ENCODE measurements around the gene DICER1. TPM values are rescaled to one million over a fixed set of nuclear protein-coding genes. Genes with fewer than 3 reads are reported as not detected.
A peak's percentile ranks its signal among the peaks of the same experiment; 100 is the strongest.

Gene DICER1
- total and polyA plus RNA-seq, 2 experiments from 2014 or later, result 20.0 to 111 TPM

DNA sequence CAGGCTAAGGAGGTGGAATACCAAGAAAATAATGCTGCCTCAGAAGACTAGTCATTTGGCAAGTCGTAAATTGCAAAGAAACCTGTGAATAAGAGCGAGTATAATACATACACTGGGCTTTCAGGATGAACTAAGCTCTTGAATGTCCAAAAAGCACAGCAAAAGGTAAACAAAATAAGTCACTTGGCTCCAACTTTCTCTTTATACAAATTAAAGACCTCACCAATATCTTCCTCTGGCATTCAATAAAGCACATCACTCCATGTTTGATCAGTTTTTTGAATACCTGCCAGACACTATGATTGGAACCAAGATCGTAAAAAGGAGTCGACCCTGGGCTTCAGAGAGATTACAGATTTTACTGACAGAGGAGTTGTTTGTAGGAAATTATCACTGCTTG is 3.5 kb downstream of the DICER1 start:
- Histone ChIP-seq H4K20me1 (ENCODE audit: insufficient read depth, poor library complexity, severe bottlenecking) (peaks cover 59% of the 10 kb centered on the region), H3K79me2 (peaks cover 85% of the 10 kb centered on the region), H3K36me3 (replicated peaks; ENCODE audit: insufficient read depth, low read depth) (no peaks in the 10 kb centered on the region), H3K27me3 (no peaks in the 10 kb centered on the region), H3K4me1 (ENCODE audit: insufficient read depth) (peaks cover 20% of the 10 kb centered on the region), H3K9me3 (ENCODE audit: low read depth) (no peaks in the 10 kb centered on the region), H3K27ac (no peak overlapping the region), H2AFZ (no peak overlapping the region), H3K9me2 (replicated peaks; ENCODE audit: insufficient read depth) (no peaks in the 10 kb centered on the region), H3K4me2 (peak overlapping the region; percentile 91), H3K4me3 (no peak overlapping the region)
- TF ChIP-seq, protein P1, sequence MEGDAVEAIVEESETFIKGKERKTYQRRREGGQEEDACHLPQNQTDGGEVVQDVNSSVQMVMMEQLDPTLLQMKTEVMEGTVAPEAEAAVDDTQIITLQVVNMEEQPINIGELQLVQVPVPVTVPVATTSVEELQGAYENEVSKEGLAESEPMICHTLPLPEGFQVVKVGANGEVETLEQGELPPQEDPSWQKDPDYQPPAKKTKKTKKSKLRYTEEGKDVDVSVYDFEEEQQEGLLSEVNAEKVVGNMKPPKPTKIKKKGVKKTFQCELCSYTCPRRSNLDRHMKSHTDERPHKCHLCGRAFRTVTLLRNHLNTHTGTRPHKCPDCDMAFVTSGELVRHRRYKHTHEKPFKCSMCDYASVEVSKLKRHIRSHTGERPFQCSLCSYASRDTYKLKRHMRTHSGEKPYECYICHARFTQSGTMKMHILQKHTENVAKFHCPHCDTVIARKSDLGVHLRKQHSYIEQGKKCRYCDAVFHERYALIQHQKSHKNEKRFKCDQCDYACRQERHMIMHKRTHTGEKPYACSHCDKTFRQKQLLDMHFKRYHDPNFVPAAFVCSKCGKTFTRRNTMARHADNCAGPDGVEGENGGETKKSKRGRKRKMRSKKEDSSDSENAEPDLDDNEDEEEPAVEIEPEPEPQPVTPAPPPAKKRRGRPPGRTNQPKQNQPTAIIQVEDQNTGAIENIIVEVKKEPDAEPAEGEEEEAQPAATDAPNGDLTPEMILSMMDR (IDR thresholded peaks at IDR 0.05; ENCODE audit: poor library complexity), result no peak
- TF ChIP-seq EZH2phosphoT487 (IDR thresholded peaks at IDR 0.05; ENCODE audit: low read depth, severe bottlenecking, unreplicated experiment), result no peak
- TF ChIP-seq EZH2 (IDR thresholded peaks at IDR 0.05; ENCODE audit: borderline replicate concordance), result no peak
- DNase-seq (ENCODE audit: low spot score), result no peak
- 46% methylated on average over 4 of the region's 4 CpGs for WGBS (ENCODE audit: low lambda C conversion rate, missing lambda C conversion rate)

DNA sequence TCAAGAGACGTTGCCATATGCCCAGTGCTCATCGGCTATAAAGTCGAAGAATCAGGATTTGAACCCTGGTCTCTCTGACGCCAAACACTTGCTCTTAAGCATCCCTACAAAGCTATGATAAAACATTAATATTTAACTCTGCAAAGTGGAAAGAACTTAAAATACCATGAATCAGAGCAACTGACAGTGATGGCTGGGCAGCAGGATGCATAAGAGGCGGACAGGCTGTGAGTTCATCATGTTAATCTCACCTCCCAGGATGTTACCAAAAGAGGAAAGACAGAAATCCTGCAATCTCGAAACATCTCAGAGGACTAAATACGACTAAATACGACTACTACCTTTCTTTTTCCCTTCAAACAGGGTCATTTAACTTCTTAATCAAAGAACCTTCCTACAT is 5.8 kb downstream of the DICER1 start:
- Histone ChIP-seq H3K27ac (no peak overlapping the region), H3K4me3 (no peak overlapping the region), H3K27me3 (no peaks in the 10 kb centered on the region), H3K36me3 (replicated peaks; ENCODE audit: insufficient read depth, low read depth) (no peaks in the 10 kb centered on the region), H2AFZ (no peak overlapping the region), H3K4me2 (no peak overlapping the region), H4K20me1 (ENCODE audit: insufficient read depth, poor library complexity, severe bottlenecking) (peaks cover 80% of the 10 kb centered on the region), H3K4me1 (ENCODE audit: insufficient read depth) (peaks cover 14% of the 10 kb centered on the region), H3K9me2 (replicated peaks; ENCODE audit: insufficient read depth) (no peaks in the 10 kb centered on the region), H3K79me2 (peaks cover 100% of the 10 kb centered on the region), H3K9me3 (ENCODE audit: low read depth) (no peaks in the 10 kb centered on the region)
- no peak for TF ChIP-seq EZH2 (IDR thresholded peaks at IDR 0.05; ENCODE audit: borderline replicate concordance)
- TF ChIP-seq, protein P1 (IDR thresholded peaks at IDR 0.05; ENCODE audit: poor library complexity), result no peak
- no peak for TF ChIP-seq EZH2phosphoT487 (IDR thresholded peaks at IDR 0.05; ENCODE audit: low read depth, severe bottlenecking, unreplicated experiment)
- WGBS (ENCODE audit: low lambda C conversion rate, missing lambda C conversion rate), result 84% methylated on average over 8 of the region's 8 CpGs
- DNase-seq (ENCODE audit: low spot score), result no peak

DNA sequence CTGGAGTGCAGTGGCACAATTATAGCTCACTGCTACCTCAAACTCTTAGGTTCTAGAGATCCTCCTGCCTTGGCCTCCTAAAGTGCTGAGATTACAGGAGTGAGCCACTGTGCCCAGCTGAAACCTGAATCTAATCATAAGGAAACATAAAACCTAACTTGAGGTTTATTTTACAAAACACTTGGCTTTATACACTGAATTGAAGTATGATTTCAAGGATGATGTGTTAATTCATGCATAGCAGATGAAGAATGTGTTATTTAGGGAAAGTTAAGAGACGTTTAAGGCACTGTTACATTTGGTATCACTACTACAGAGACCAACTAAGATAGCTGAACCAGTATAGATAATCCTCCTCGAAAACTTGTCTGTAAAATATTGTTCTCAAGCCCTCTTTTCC is 6.4 kb downstream of the DICER1 start:
- H2AFZ ChIP-seq, result no peak overlapping the region
- no peaks in the 10 kb centered on the region for H3K9me2 ChIP-seq (replicated peaks; ENCODE audit: insufficient read depth)
- TF ChIP-seq, protein P1 (IDR thresholded peaks at IDR 0.05; ENCODE audit: poor library complexity), result no peak
- TF ChIP-seq EZH2phosphoT487 (IDR thresholded peaks at IDR 0.05; ENCODE audit: low read depth, severe bottlenecking, unreplicated experiment) (no peak), EZH2 (IDR thresholded peaks at IDR 0.05; ENCODE audit: borderline replicate concordance) (no peak)
- H3K4me1 ChIP-seq (ENCODE audit: insufficient read depth), result peaks cover 14% of the 10 kb centered on the region
- no peak overlapping the region for H3K4me3 ChIP-seq
- peaks cover 81% of the 10 kb centered on the region for H4K20me1 ChIP-seq (ENCODE audit: insufficient read depth, poor library complexity, severe bottlenecking)
- no peak overlapping the region for H3K27ac ChIP-seq
- no peak for DNase-seq (ENCODE audit: low spot score)
- peaks cover 100% of the 10 kb centered on the region for H3K79me2 ChIP-seq
- no peak overlapping the region for H3K4me2 ChIP-seq
- no peaks in the 10 kb centered on the region for H3K36me3 ChIP-seq (replicated peaks; ENCODE audit: insufficient read depth, low read depth)
- no peaks in the 10 kb centered on the region for H3K9me3 ChIP-seq (ENCODE audit: low read depth)
- no peaks in the 10 kb centered on the region for H3K27me3 ChIP-seq
- 78% methylated on average over 2 of the region's 2 CpGs for WGBS (ENCODE audit: low lambda C conversion rate, missing lambda C conversion rate)

DNA sequence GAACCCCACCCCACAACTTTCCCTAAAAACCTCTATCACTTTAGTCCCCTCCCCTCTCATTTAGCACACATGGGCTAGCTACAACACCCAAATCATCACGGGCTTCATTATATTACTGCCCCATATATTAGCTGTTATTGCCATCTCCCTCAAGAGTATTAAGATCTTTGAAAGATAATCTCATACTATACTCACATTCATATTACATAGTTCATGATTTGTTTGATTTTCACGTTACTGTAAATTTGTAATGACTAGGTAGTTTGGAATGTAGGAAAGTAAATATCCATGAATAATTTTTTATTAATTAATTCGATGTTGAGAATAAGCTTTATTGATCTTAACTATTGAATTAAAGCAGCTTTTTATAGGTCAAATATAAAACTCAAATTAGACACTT is 7.9 kb downstream of the DICER1 start:
- Histone ChIP-seq H3K4me1 (ENCODE audit: insufficient read depth) (peaks cover 3% of the 10 kb centered on the region), H3K27me3 (no peaks in the 10 kb centered on the region), H3K4me2 (no peak overlapping the region), H3K27ac (no peak overlapping the region), H3K9me2 (replicated peaks; ENCODE audit: insufficient read depth) (no peaks in the 10 kb centered on the region), H3K4me3 (no peak overlapping the region), H3K36me3 (replicated peaks; ENCODE audit: insufficient read depth, low read depth) (no peaks in the 10 kb centered on the region), H3K9me3 (ENCODE audit: low read depth) (peaks cover 5% of the 10 kb centered on the region), H2AFZ (no peak overlapping the region), H4K20me1 (ENCODE audit: insufficient read depth, poor library complexity, severe bottlenecking) (peaks cover 73% of the 10 kb centered on the region), H3K79me2 (peaks cover 100% of the 10 kb centered on the region)
- WGBS (ENCODE audit: low lambda C conversion rate, missing lambda C conversion rate), result 93% methylated on average over 3 of the region's 3 CpGs
- no peak for DNase-seq (ENCODE audit: low spot score)
- TF ChIP-seq EZH2 (IDR thresholded peaks at IDR 0.05; ENCODE audit: borderline replicate concordance) (no peak), EZH2phosphoT487 (IDR thresholded peaks at IDR 0.05; ENCODE audit: low read depth, severe bottlenecking, unreplicated experiment) (no peak)
- TF ChIP-seq, protein P1 (IDR thresholded peaks at IDR 0.05; ENCODE audit: poor library complexity), result no peak

Data from hepatocyte (in vitro differentiated cells).